Adrenal gland (tissue), 12 donors: ENCODE data around the gene TAF1L. TPM values are rescaled to one million over a fixed set of nuclear protein-coding genes. Genes with fewer than 3 reads are reported as not detected.

Source experiments
- DNase-seq, 7 donors: peaks; one replicate each; pipeline ENCODE4 v3.0.0-alpha.2; 2019 to 2020
- H3K27ac ChIP-seq, 5 donors: fragments of 200-600 bp; sonication (generic) in 4 of 5; 1 replicate in 3 of 5; 2 replicates in 2 of 5; pipeline versions ENCODE4 v1.5.1 to v1.8.0; 2016 to 2020; ENCODE audit warnings: mild to moderate bottlenecking in 1 of 5
- H3K27me3 ChIP-seq: fragments of 200-600 bp; 2 replicates; pipeline ENCODE4 v1.8.0; 2021
- H3K36me3 ChIP-seq, 2 donors: fragments of 200-600 bp; replicated peaks in 1 of 2; 1 replicate in 1 of 2; 2 replicates in 1 of 2; pipeline versions ENCODE4 v1.5.1 to v1.8.0; 2018 to 2022
- H3K4me1 ChIP-seq, 2 donors: fragments of 200-600 bp; replicated peaks in 1 of 2; 1 replicate in 1 of 2; 2 replicates in 1 of 2; pipeline versions ENCODE4 v1.5.1 to v1.8.0; 2018 to 2021
- H3K4me3 ChIP-seq, 4 donors: fragments of 200-600 bp; sonication (generic) in 3 of 4; one replicate each; pipeline ENCODE4 v1.5.1; 2016 to 2018
- H3K9me3 ChIP-seq, 3 donors: fragments of 200-600 bp; sonication (generic) in 1 of 3; replicated peaks in 1 of 3; 1 replicate in 2 of 3; 2 replicates in 1 of 3; pipeline versions ENCODE4 v1.5.1 to v1.8.0; 2016 to 2021
- POLR2A ChIP-seq, 2 donors: fragments of 450-650 bp; IDR thresholded peaks; one replicate each; pipeline ENCODE4 v1.6.1; 2017; ENCODE audit warnings: antibody characterized with exemption in 2 of 2, mild to moderate bottlenecking in 2 of 2, moderate library complexity in 1 of 2
- WGBS, 4 donors: extraction: QIAGEN DNeasy Blood & Tissue Kit in 2 of 4; methylation state at CpG; one replicate each; pipeline versions ENCODE4 v1.1.5 to v1.1.7; 2013 to 2017; 5-methylcytosine and 5-hydroxymethylcytosine counted together
- intact Hi-C, 2 donors: fragments of 100-400 bp; cut with DNase I; formaldehyde crosslinking; loops; one replicate each; pipeline versions ENCODE4 v1.14.1 to v1.15.0; 2022 to 2023
- polyA plus RNA-seq, 3 donors: library from polyadenylated mRNA; stranded (reverse); fragments of 200-250 nt in 2 of 3; fragments of 350-450 nt in 1 of 3; fragmentation: Illumina TruSeq in 1 of 3; extraction: RNeasy Lipid Tissue Mini Kit (QIAGEN cat#74804) in 1 of 3; gene quantifications; one replicate each; pipeline ENCODE4 v1.2.3, GENCODE V29; 2013 to 2014
- total RNA-seq, 9 donors: library from RNA; depleted of rRNA in 4 of 9; stranded (reverse); fragments of >200 nt in 4 of 9; fragments of 120-200 nt in 1 of 9; fragmentation: NEBNext Ultra II Directional in 1 of 9; extraction: Animal tissue kit (Norgen Biotek cat#: 25700) in 1 of 9; gene quantifications; one replicate each; pipeline versions ENCODE4 v1.1.0 to v1.2.4, GENCODE V29; 2013 to 2023
- TF ChIP-seq, protein P1 (sequence below), 6 experiments: fragments of 450-650 bp in 4 of 6; fragments of 200-600 bp in 2 of 6; sonication (generic) in 1 of 6; IDR thresholded peaks; 1 replicate in 5 of 6; 2 replicates in 1 of 6; pipeline versions ENCODE4 v1.5.1 to v1.8.0; 2016 to 2021; ENCODE audit warnings: antibody characterized with exemption in 6 of 6, mild to moderate bottlenecking in 2 of 6, moderate library complexity in 1 of 6
- donor health status: healthy with polysubstance abuse.
- donor health status: Bipolar disorder and iron deficiency.
- donor health status: DM: yes; HTN: yes; CAD: no.
- donor health status: DM: no; HTN: no; CAD: no.
- donor health status: DM: no; HTN: no; CAD: no.
- donor health status: DM: yes; HTN: yes; CAD: no.

The TAF1L gene
- total and polyA plus RNA-seq, 12 donors = 0.04 TPM; not detected in 11

DNA sequence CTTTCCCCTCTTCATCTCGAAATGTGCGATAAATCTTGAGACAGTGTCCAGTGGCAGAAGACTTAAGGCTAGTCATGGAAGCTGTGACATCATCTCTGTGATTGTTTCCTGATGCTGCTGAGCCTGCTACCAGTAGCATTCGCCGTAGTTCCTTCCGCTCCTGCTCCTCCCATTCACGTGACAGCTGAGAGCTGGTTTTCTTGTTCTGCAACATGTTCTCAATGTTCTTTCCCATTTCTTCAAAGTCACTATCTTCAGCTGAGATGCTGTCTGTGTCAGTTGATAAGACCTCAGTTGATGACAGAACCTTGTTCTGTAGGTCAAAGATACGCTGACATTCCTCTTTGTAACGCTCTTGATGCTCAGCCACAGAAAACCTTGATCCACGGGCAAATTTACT, 3.5 kb downstream of the TAF1L start:
- no peak for DNase-seq
- no peaks in the 10 kb centered on the region for H3K9me3 ChIP-seq
- H3K4me1 ChIP-seq = no peaks in the 10 kb centered on the region
- no peak for TF ChIP-seq POLR2A (IDR thresholded peaks at IDR 0.05)
- TF ChIP-seq, protein P1, sequence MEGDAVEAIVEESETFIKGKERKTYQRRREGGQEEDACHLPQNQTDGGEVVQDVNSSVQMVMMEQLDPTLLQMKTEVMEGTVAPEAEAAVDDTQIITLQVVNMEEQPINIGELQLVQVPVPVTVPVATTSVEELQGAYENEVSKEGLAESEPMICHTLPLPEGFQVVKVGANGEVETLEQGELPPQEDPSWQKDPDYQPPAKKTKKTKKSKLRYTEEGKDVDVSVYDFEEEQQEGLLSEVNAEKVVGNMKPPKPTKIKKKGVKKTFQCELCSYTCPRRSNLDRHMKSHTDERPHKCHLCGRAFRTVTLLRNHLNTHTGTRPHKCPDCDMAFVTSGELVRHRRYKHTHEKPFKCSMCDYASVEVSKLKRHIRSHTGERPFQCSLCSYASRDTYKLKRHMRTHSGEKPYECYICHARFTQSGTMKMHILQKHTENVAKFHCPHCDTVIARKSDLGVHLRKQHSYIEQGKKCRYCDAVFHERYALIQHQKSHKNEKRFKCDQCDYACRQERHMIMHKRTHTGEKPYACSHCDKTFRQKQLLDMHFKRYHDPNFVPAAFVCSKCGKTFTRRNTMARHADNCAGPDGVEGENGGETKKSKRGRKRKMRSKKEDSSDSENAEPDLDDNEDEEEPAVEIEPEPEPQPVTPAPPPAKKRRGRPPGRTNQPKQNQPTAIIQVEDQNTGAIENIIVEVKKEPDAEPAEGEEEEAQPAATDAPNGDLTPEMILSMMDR (IDR thresholded peaks at IDR 0.05) = no peak
- intact Hi-C loops = no loop called here
- H3K4me3 ChIP-seq = no peak overlapping the region
- no peaks in the 10 kb centered on the region for H3K36me3 ChIP-seq
- H3K27me3 ChIP-seq = no peaks in the 10 kb centered on the region
- no peak overlapping the region for H3K27ac ChIP-seq
- WGBS, 4 donors = 71 to 75% (median 74%) methylated on average over 9 of the region's 9 CpGs

DNA sequence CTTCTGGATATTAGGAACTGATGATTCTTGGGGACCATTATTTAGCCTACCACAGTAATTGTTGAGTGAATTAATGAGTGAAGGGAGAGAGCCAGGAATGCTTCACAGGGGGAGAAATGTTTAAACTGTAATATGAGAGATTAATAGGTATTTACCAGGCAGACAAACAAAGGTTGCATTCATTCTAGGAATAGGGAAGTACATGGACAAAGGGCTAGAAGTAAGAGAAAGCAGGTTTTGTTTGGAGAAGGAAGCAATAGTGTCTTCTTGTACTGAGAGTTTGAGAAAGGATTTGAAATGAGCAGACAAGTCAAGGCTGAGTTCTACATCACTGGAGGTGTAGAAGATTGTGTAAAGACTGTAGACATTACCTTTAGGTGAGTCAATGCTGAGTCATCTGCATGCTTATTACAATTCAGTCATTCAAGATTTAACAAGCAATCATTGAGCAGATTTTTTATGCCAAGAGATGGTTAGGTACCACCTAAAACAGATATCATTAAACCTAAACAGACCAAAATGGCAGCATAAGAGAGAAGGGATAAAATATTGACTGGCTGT, 8.0 kb downstream of the TAF1L start:
- Histone ChIP-seq H3K27ac (no peak overlapping the region), H3K27me3 (no peaks in the 10 kb centered on the region), H3K36me3 (no peaks in the 10 kb centered on the region), H3K9me3 (no peaks in the 10 kb centered on the region), H3K4me1 (no peaks in the 10 kb centered on the region), H3K4me3 (no peak overlapping the region)
- TF ChIP-seq POLR2A (IDR thresholded peaks at IDR 0.05) = no peak
- TF ChIP-seq, protein P1 (IDR thresholded peaks at IDR 0.05) = no peak
- intact Hi-C loops = no loop called here
- DNase-seq = no peak

DNA sequence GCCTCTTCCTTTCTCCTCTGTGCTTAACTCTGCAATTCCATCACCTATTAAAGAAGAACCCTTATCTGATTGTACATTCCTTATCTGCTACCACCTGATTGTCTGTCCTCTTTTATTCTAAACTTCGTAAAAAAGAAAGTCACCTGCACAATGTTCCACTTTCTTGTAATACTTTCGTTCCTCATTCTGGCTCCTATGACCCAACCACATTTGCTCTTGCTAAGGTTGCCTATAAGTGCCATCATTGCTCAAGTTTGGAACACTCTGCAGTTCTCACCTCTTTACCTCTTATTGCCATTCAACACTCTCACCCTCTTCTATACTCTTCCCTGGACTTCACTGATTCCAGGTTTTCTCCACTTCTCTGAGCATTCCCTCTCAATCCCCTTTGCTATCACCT, 10.1 kb downstream of the TAF1L start:
- DNase-seq = no peak
- WGBS, 4 donors = 70 to 83% (median 74%) methylated on average over 2 of the region's 2 CpGs
- intact Hi-C loops = no loop called here
- Histone ChIP-seq H3K36me3 (no peaks in the 10 kb centered on the region), H3K4me1 (no peaks in the 10 kb centered on the region), H3K27ac (no peak overlapping the region), H3K27me3 (no peaks in the 10 kb centered on the region), H3K4me3 (no peak overlapping the region), H3K9me3 (no peaks in the 10 kb centered on the region)
- TF ChIP-seq, protein P1 (IDR thresholded peaks at IDR 0.05) = no peak

DNA sequence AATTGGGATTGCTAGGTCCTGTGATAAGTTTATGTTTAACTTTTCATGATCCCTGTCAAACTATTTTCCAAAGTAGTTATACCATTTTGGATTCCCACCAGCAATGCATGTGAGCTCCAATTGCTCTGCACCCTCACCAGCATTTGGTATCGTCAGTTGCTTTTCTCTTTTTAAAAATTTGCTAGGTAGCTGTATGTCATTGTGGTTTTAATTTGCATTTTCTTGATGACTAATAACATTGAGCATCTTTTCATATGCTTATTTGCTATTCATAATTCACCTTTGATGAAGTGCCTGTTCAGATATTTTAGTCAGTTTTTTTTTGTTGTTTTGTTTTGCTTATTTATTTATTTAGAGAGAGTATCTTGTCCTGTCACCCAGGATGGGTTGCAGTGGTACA, 12.5 kb downstream of the TAF1L start:
- peaks cover 9% of the 10 kb centered on the region for H3K27me3 ChIP-seq
- H3K4me1 ChIP-seq = no peaks in the 10 kb centered on the region
- no peak overlapping the region for H3K4me3 ChIP-seq
- intact Hi-C loops = no loop called here
- H3K27ac ChIP-seq = no peak overlapping the region
- no peaks in the 10 kb centered on the region for H3K36me3 ChIP-seq
- 52 to 70% (median 63%) methylated on average over 1 of the region's 1 CpG for WGBS, 4 donors
- DNase-seq = no peak
- TF ChIP-seq, protein P1 (IDR thresholded peaks at IDR 0.05) = no peak
- TF ChIP-seq POLR2A (IDR thresholded peaks at IDR 0.05) = no peak
- no peaks in the 10 kb centered on the region for H3K9me3 ChIP-seq
